ENCODE results near the gene CMSS1.
"Not testable (repeated sequence)": the region's sequence is repeated elsewhere in the genome, so short reads cannot be mapped to it uniquely, and the experiment has no call there.

The CMSS1 gene

DNA sequence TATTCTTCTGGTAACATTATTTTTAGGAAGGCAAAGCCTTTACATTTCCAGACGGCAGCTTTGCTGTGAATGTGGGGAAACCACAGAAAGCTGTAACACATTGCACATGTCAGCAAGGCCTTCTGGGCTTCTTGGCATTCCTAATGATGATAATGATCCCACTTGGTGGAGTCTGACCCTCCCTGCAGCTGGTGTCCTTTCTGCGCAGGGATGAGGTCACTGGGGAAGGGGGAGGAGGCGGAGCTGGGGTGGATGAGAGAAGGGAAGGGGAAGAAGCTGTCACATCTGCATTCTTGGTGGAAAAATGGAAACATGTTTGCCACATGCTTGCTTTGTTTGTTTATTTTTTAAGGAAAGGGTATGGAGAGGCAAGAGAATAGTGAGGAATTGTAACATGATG is 228.0 kb downstream of the CMSS1 start:
- no peaks in the 10 kb centered on the region for H3K27me3 ChIP-seq (replicated peaks)
- H3K36me3 ChIP-seq (replicated peaks): no peaks in the 10 kb centered on the region
- TF ChIP-seq, protein P1, sequence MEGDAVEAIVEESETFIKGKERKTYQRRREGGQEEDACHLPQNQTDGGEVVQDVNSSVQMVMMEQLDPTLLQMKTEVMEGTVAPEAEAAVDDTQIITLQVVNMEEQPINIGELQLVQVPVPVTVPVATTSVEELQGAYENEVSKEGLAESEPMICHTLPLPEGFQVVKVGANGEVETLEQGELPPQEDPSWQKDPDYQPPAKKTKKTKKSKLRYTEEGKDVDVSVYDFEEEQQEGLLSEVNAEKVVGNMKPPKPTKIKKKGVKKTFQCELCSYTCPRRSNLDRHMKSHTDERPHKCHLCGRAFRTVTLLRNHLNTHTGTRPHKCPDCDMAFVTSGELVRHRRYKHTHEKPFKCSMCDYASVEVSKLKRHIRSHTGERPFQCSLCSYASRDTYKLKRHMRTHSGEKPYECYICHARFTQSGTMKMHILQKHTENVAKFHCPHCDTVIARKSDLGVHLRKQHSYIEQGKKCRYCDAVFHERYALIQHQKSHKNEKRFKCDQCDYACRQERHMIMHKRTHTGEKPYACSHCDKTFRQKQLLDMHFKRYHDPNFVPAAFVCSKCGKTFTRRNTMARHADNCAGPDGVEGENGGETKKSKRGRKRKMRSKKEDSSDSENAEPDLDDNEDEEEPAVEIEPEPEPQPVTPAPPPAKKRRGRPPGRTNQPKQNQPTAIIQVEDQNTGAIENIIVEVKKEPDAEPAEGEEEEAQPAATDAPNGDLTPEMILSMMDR (IDR thresholded peaks at IDR 0.05; ENCODE audit: low read depth, low read length, missing control alignments): no peak
- in situ Hi-C loops (cut with HindIII; ENCODE audit: low pct_ligation_motif_present, low sequenced_read_pairs): no loop called here
- no peak overlapping the region for H3K4me3 ChIP-seq (ENCODE audit: low read depth, low read length)
- peak; percentile 94 for DNase-seq
- H3K27ac ChIP-seq: peak overlapping the region; percentile 63

DNA sequence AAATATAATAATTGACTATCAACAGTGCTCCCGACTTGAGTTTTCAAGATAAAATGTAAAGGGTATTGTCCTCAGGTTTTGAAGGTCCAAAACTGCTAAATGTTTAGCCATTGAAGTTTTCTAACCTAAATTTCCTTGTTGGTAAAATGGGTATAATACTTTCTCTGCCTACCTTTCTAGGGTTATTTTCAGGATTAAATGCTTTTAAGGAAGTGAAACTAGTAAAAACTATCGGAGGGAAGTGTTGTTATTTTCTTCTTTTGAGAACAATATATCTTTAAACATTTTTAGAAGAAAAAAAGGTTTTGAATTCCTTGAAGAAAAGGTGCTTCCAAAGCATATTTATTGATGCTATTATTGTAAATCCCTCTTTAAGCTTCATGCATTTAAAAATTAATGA is 229.3 kb downstream of the CMSS1 start:
- TF ChIP-seq, protein P1 (IDR thresholded peaks at IDR 0.05; ENCODE audit: low read depth, low read length, missing control alignments): no peak
- H3K4me3 ChIP-seq (ENCODE audit: low read depth, low read length): no peak overlapping the region
- no peaks in the 10 kb centered on the region for H3K36me3 ChIP-seq (replicated peaks)

DNA sequence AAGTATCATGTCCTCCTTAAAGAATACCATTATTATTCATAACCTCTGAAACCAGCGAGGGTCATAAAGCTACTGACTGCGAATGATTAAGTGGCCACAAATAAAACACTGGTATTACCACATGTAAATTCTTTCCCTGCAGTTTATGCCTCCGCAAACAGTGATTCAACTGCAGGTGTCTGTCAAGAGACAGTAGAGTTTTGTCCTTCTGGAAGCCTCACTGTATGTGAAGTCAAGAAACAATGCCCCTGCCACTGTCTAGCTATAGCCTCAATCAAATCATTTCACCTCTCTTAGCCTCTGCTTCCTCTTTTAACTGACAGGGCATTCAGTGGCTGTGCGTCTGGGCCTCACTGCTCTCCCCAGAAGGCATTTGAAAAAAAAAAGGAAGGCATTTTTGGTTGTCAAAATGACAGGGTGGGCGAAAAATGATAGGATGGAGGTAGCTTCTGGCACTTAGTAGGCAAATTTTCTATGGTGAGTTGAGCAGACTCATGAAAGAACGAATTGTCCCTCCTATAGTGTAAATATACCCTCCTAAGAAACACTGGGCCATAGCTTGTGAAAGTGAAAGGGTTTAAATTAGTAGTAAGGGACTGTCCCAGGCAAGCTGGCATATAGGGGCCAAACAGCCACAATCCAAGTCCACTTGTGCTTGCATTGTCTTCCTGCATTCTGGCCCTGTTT is 229.9 kb downstream of the CMSS1 start:
- Histone ChIP-seq H3K27me3 (replicated peaks) (no peaks in the 10 kb centered on the region), H3K4me3 (ENCODE audit: low read depth, low read length) (no peak overlapping the region), H3K36me3 (replicated peaks) (no peaks in the 10 kb centered on the region), H3K27ac (peak overlapping the region; percentile 2)
- in situ Hi-C loops (cut with HindIII; ENCODE audit: low pct_ligation_motif_present, low sequenced_read_pairs): no loop called here
- TF ChIP-seq, protein P1 (IDR thresholded peaks at IDR 0.05; ENCODE audit: low read depth, low read length, missing control alignments): no peak
- DNase-seq: peak; percentile 86

More for the DNA sequence above, 229.3 kb downstream of the CMSS1 start:
- Histone ChIP-seq H3K27ac (no peak overlapping the region), H3K27me3 (replicated peaks) (no peaks in the 10 kb centered on the region)
- in situ Hi-C loops (cut with HindIII; ENCODE audit: low pct_ligation_motif_present, low sequenced_read_pairs): no loop called here
- DNase-seq: no peak

DNA sequence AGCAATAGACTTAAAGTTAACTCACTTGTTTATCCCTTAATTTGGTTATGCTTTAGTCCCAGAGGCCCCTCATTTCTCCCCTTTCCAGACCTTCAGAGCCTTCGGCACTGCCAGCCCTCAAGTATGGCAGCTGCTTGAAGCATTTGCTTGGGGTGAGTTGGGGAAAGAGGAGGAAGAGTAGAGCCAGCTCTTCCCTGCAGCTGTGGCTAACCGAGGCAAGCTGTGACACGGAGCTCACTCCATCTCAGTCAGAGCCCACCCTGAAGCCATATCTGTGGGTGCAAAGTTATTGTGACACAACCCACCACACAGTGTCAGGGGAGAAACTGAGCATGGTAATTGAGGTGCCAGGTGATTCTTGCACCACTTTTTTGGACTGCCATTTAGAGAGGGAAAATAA is 230.6 kb downstream of the CMSS1 start:
- H3K27ac ChIP-seq: no peak overlapping the region
- no peaks in the 10 kb centered on the region for H3K36me3 ChIP-seq (replicated peaks)
- H3K27me3 ChIP-seq (replicated peaks): no peaks in the 10 kb centered on the region
- TF ChIP-seq, protein P1 (IDR thresholded peaks at IDR 0.05; ENCODE audit: low read depth, low read length, missing control alignments): no peak
- DNase-seq: no peak
- H3K4me3 ChIP-seq (ENCODE audit: low read depth, low read length): no peak overlapping the region
- in situ Hi-C loops (cut with HindIII; ENCODE audit: low pct_ligation_motif_present, low sequenced_read_pairs): no loop called here

DNA sequence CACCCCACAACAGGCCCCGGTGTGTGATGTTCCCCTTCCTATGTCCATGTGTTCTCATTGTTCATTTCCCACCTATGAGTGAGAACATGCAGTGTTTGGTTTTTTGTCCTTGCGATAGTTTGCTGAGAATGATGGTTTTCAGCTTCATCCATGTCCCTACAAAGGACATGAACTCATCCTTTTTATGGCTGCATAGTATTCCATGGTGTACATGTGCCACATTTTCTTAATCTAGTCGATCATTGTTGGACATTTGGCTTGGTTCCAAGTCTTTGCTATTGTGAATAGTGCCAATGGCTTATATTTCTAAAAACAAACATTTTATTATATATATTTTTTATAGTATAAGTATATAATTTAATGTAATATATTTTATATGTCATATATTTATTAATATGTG is 233.9 kb downstream of the CMSS1 start:
- in situ Hi-C loops (cut with HindIII; ENCODE audit: low pct_ligation_motif_present, low sequenced_read_pairs): loop anchor here (25.0 kb wide), 1 partner anchor 214 kb away; no protein-coding TSS in a partner anchor
- not testable (repeated sequence) for H3K36me3 ChIP-seq (replicated peaks); H3K27me3 ChIP-seq (replicated peaks); H3K27ac ChIP-seq; H3K4me3 ChIP-seq (ENCODE audit: low read depth, low read length); DNase-seq

DNA sequence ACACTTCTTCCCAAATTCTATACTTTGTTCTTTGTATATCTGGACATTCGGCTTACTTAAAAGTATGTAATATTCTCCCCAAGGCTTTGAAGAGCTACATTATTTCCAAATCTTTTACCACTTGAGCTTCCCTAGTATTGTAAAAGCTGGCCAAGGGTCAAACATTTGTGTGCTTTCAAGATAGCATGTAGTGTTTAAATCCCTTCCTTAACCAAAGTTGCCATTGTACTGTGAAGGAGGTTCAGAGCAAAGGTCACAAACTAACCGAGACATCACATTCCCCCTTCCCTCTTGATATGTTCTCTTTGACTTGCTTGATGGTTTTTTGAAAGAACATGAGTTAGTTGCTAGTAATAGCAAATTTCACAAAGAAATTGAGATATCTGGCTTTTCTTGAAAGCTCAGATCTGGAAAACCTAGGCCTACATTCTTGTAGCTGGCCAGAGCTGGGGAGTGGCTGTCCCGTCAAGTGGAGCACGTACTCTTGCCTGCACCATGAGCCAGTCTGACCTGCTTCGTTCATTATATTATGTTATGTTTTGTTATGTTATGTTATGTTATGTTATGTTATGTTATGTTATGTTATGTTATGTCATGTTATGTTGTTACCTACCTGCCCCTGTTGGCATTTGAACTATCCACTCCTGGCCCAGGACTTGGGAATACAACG is 236.4 kb downstream of the CMSS1 start:
- TF ChIP-seq, protein P1 (IDR thresholded peaks at IDR 0.05; ENCODE audit: low read depth, low read length, missing control alignments): no peak
- in situ Hi-C loops (cut with HindIII; ENCODE audit: low pct_ligation_motif_present, low sequenced_read_pairs): loop anchor here (25.0 kb wide), 1 partner anchor 217 kb away; no protein-coding TSS in a partner anchor
- H3K27ac ChIP-seq: no peak overlapping the region

More for the DNA sequence above, 236.4 kb downstream of the CMSS1 start:
- no peak overlapping the region for H3K4me3 ChIP-seq (ENCODE audit: low read depth, low read length)
- no peaks in the 10 kb centered on the region for H3K27me3 ChIP-seq (replicated peaks)
- no peaks in the 10 kb centered on the region for H3K36me3 ChIP-seq (replicated peaks)
- no peak for DNase-seq

All from brain microvascular endothelial cell (primary cell).